GM21390 (cell line): Measurements from ENCODE around the gene SERPINB6.
"Not testable (repeated sequence)": the region's sequence is repeated elsewhere in the genome, so short reads cannot be mapped to it uniquely, and the experiment has no call there.

Source experiments
- ATAC-seq: cut with Tn5 transposase; IDR thresholded peaks from one replicate; pipeline ENCODE4 v1.9.1; 2021; ENCODE audit not compliant: unreplicated experiment

The SERPINB6 gene

DNA sequence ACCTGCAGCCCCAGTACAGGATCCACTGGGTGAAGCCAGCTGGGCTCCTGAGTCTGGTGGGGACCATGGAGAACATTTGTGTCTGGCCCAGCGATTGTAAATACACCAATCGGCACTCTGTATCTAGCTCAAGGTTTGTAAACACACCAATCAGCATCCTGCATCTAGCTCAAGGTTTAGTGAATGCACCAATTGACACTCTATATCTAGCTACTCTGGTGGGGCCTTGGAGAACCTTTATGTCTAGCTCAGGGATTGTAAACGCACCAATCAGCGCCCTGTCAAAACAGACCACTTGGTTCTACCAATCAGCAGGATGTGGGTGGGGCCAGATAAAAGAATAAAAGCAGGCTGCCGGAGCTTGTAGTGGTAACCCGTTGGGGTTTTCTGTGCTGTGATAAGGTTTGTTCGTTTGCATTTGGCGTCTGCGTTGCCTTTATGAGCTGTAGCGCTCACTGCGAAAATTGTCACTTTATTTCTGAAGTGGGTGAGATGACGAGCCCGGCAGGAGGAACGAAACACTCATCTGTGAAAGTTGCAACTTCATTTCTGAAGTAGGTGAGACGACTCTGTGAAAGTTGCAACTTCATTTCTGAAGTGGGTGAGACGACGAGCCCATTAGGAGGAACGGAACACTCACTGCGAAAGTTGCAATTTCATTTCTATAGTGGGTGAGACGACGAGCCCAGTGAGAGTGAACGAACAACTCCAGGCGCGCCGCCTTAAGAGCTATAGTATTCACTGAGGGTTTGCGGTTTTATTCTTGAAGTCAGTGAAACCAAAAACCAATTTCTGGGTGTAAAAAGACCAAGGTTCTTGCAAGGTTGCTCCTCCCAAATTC is 31.1 kb downstream of the SERPINB6 start:
- peak; percentile 92 for ATAC-seq

DNA sequence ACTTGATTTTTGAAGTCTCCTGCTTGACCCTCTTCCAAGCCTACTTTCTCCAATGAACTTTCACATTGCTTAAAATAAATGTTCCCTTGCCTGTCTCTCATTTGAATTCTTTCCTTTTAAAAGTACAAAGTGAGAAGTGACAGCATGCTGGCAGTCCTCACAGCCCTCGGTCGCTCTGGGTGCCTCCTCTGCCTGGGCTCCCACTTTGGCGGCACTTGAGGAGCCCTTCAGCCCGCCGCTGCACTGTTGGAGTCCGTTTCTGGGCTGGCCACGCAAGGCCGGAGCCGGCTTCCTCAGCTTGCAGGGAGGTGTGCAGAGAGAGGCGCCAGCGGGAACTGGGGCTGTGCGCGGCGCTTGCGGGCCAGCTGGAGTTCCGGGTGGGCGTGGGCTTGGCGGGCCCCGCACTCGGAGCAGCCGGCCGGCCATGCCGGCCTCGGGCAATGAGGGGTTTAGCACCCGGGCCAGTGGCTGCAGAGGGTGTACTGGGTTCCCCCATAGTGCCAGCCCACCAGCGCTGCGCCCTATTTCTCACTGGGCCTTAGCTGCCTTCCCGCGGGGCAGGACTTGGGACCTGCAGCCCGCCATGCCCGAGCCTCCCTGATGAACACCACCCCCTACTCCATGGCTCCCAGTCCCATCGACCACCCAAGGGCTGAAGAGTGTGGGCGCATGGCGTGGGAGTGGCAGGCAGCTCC is 31.9 kb downstream of the SERPINB6 start:
- no peak for ATAC-seq

DNA sequence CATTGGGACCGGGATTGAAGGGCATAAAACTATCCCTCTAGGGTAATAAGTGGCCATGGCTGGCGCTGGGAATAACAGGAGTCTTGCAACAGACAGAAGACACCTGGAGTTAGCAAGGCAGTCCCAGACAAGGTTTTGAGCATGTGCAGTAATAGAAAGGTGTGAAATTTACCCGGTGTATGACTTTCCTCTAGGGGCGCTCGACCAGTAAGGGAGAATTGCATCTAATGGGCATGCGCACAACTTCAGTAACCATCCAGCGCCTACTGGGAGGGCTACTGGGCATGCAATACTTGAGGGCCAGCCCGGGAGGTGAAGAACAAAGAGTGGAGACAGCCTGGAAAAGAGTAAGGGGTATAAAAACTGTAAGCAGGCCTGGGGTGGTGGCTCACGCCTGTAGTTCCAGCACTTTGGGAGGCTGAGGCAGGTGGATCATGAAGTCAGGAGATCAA is 32.7 kb downstream of the SERPINB6 start:
- ATAC-seq, result no peak

DNA sequence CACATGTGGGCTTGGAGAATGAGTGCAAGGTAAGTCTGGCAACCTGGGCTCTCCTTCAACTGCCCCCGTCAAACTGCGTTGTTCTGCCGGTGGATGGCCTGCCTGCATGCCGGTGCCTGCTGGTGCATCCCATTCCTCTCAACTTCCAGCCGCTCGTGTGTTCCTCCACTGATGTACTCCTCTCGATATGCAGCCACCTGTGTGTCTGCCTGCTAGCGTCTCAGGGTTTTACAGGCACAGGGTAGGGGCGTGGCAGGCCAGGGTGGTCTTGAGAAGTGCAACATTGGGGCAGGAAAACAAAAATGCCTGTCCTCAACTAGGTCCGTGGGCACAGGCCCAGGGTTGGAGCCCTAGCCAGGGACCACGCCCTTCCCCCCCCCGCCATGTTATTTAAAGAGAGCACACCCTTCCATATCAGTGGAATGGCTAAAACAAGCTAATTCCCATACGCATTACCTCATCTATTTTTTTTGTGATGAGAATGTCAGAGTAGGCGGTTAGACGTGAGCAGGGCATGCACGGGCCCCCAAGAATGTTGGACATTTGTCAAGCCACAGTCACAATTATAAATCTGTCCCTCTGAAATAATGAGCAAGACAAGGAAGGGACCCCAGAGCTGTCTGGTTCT is 33.2 kb downstream of the SERPINB6 start:
- no peak for ATAC-seq

DNA sequence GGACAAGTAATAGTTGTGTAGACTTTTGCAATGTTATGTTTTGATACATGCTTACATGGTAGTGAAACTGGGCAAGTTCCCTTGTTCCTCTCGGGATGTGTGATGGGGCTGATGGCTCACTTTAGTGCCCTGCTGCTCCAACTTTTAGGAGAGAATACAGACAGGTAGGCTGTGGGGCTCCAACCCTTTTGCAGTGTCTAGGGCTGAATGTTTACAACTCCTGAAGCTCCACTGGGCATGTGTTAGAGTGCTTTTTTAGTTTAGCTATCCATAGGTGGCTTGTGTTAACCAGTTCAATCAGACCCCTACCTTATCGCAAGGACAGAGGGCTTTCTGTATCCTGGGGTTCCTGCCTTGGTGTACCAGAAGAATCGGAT is 33.8 kb downstream of the SERPINB6 start:
- no peak for ATAC-seq

DNA sequence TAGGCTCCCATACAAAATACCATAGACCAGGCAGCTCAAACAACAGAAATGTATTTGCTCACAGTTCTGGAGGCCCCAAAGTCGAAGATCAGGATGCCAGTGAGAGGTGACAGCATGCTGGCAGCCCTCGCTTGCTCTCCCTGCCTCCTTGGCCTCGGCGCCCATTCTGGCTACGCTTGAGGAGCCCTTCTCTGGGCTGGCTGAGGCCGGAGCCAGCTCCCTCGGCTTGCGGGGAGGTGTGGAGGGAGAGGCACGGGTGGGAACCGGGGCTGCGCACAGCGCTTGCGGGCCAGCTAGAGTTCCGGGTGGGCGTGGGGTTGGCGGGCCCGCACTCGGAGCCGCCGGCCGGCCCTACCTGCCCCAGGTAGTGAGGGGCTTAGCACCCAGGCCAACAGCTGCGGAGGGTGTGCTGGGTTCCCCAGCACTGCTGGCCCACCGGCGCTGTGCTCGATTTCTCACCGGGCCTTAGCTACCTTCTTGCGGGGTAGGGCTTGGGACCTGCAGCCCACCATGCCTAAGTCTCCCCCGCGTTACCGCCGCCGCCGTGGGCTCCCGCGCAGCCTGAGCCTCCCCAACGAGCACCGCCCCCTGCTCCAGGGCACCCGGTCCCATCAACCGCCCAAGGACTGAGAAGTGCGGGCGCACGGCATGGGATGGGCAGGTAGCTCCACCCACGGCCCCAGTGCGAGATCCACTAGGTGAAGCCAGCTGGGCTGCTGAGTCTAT is 35.6 kb downstream of the SERPINB6 start:
- ATAC-seq, result no peak

DNA sequence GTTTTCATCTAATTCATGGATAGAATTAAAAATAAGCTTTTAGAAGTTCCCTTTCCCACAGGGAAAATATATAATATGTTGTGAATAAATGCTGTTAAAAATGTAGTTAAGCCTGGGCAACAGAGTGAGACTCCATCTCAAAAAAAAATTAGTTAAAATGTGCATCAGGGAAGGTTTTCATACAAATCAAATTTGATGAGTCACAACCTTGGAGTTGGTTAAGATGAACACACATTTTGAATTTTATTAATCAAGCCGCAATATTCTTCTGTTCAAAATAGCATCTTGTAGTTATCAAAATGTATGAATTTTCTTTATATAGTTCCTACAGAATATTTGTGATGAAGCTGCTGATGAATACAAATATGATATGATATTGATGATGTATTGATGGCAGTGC is 37.3 kb downstream of the SERPINB6 start:
- no peak for ATAC-seq

DNA sequence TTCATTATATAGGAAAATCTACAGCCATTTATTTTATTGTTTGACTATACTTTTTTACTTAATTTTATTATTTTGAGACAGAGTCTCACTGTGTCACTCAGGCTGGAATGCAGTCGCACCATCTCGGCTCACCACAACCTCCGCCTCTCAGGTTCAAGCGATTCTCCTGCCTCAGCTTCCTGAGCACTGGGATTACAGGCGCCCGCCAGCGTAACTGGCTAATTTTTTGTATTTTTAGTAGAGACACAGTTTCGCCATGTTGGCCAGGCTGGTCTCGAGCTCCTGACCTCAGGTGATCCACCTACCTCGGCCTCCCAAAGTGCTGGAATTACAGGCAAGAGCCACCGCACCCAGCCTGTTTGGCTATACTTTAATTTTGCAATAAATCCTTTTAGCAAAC is 38.5 kb downstream of the SERPINB6 start:
- not testable (repeated sequence) for ATAC-seq

DNA sequence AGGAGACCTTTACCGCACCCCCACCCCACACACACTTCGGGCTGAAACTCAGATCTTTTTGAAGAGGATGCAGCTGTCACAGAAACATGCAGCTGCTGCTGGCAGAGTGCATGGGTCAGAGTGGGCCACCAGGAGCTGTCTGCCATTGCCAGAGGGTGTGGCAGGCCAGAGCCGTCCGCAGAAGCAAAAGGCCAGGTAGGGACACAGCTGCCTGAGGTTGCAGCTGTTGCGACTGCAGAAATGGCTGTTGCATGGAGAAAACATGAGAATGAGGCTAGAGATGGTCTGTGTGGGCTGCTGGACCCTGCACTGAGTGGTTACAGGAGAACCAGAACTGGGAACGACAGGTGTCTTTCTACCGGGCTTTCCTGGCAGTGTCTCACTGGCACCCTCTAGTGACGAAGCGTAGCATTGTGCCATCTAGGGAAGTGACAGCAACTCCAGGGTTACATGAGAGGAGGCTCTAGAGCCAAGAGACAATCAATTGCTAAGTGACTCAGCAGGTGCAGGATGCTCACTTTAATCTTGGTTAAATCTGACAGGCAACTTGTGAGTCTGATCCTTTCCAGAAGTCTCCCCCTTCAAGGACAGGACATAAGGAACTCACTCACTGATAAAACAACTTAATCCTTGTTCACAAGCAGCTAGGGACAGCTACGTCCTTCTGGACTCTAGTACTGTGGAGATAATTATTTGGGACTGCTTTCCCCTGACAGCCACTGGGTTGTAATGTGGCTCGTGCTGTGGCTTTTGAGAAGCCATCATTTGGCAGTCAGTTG is 39.2 kb downstream of the SERPINB6 start:
- ATAC-seq, result peak; percentile 77

DNA sequence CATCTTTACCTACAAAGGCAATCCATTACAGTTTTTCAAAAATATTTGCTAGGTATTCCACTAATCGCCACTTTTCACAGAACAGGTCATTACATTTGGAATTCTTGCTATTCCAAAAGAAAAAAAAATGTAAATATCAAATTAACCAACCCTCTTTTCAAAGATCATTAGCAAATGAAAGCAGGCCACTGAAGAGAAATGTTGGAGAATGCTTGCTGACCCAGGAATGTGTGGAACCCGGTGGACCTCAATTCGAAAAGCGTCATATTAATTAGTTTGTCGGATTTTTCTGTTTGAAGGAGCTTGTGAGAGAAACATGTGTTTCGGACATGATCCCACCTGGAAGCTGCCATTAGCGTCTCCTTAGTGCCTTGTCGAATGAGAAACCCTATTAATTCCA is 40.3 kb downstream of the SERPINB6 start:
- no peak for ATAC-seq

DNA sequence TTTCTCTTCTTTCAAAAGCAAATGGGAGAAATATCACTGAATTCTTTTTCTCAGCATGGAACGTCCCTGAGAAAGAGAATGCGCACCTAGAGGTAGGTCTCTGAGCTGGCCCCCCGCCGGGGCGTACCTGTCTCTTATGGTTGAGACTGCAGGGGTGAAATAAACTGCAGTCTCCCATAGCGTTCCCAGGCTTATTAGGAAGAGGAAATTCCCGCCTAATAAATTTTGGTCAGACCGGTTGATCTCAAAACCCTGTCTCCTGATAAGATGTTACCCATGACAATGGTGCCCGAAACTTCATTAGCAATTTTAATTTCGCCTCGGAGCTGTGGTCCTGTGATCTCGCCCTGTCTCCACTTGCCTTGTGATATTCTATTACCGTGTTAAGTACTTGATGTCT is 43.4 kb downstream of the SERPINB6 start:
- not testable (repeated sequence) for ATAC-seq

DNA sequence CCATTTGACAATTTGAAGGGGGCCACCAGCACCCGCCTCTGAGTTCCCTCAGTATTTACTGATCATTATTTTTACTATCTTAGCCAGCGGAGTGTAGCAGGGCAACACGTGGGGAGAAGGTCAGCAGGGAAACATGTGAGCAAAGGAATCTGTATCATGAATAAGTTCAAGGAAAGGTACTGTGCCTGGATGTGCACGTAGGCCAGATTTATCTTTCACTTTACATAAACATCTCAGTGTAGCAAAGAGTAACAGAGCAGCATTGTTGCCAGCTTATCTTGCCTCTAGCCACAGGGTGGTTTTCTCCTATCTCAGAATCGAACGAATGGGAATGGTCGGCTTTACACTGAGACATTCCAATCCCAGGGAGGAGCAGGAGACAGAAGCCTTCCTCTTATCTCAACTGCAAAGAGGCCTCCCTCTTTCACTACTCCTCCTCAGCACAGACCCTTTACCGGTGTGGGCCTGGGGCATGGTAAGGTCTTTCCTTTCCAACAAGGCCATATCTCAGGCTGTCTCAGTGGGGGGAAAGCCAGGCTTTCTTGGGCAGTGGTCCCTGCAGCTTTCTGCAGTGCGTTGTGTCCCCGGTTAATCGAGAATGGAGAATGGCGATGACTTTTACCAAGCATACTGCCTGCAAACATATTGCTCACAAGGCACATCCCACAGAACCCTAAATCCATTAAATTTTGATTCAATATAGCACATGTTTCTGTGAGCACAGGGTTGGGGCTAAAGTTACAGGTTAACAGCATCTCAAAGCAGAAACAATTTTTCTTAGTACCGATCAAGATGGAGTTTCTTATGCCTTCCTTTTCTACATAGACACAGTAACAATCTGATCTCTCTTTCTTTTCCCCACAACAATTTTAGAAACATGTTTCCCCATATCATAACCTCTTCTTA is 45.3 kb downstream of the SERPINB6 start:
- ATAC-seq, result not testable (repeated sequence)

DNA sequence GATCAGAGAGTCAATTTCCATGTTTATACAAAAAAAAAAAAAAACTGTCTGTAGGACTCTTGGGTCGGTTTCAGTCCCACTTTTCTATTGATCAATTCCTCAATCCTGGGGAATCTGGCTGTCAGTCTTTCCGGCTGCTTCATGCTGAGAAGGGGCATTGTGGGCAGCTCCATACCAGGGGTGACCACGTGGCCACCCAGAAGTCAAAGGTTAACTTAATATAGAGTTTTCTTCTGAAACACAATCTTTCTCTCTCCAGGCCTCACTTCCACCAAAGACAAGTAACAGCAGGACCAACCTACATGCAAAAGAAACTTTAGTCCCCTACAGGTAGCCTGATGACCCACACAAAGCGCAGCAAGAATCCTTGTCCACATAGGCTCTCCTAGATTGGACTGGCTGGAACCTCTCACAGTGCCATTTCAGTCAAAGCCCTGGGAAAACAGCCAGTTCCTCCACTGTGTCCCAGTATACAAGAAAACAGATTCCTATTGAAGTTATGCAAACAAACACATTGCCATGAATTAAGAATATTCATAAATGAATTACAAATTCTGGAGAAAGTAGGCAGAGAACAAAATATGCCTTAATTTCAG is 49.7 kb downstream of the SERPINB6 start:
- ATAC-seq, result no peak

DNA sequence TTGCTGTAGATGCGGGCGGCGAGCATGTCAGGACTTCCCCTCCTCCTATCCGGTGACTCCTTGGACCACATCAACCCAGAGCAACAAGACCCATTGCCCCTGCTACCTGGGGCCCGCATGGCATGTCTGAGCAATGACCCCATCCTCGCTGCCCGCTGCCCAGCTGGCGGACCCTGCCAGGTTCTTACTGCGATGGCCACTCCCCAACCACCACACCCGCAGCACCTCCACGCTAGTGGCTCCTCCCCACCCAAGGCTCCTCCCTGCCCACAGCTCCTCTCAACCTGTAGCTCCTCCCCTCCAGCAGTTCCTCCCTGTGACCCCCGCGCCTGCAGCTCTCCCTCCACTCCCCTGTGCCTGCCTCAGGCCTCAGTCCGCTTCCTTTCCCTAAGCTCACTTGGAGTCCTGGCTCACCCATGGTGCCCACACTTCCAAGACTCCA is 50.7 kb downstream of the SERPINB6 start:
- ATAC-seq, result no peak

DNA sequence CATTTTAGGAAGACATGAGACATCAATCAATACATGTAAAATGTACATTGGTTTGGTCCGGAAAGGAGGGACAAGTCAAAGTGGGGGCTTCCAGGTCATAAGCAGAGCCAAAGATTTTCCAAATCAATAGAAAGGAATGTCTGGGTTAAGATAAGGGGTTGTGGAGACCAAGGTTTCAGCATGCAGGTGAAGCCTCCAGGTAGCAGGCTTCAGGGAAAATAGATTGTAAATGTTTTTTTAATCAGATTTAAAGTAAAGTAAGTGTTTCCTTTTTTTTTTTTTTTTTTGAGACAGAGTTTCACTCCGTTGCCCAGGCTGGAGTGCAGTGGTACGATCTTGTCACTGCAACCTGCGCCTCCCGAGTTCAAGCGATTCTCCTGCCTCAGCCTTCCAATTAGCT is 51.5 kb downstream of the SERPINB6 start:
- ATAC-seq, result no peak

DNA sequence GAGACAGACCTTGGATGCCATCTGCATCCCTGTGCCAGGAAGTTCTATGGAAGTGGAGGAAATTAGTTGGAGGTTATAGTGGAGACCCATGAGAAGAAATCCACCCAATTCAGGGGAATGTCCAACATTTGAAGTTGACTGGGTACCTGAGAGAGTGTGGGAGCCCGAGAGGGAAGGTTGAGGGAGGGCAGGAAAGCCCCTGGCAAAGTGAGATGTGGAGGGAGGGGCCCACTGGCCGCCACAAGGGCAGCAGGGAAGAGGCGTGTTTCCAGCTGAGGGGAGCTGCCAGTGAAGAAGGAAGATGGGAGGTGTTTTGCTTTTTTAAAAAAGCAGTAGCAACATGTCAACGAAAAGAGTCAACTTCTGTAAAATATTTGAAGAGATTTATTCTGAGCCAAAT is 52.0 kb downstream of the SERPINB6 start:
- ATAC-seq, result no peak

DNA sequence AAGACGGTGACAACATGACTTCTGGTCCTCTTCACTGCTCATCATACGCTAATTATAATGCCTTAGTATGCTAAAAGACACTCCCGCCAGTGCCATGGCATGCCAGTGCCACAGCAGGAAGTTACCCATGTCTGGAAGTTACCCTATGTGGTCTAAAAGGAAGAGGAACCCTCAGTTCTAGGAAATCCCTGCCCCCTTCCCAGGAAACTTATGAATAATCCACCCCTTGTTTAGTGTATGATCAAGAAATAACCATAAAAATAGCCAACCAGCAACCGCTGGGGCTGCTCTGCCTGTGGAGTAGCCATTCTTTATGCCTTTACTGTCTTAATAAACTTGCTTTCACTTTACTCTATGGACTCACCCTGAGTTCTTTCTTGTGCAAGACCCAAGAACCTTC is 52.4 kb downstream of the SERPINB6 start:
- no peak for ATAC-seq

DNA sequence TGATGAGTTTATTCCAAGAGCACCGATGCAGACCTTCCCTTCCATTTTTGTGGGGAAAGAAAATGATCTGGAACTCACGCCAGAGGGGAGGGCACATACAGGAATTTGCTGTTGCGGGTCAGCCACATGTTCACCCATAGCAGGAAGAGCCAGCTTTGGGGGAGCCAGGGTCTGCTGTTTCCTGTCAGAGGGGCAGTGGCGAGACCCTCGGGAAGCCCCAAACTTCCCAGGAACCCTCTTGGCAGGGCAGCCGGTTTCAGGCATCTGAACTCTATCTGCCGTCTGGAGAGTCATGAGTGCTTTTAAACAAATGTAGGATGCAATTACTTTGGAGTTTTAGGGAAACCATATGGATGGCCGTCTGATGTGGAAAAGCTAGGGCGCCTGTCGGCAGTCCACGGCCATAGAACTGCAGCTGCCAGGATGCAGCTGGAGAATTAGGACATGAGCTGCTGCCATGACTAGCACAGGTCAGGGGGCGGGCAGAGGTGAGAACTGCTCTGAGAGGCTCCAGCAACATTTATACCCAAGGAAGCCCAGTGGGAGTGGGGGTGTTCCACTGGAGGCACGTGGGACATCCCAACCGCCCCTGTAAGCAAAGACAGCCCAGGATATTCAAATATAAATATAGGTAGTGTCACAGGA is 53.4 kb downstream of the SERPINB6 start:
- ATAC-seq, result no peak

DNA sequence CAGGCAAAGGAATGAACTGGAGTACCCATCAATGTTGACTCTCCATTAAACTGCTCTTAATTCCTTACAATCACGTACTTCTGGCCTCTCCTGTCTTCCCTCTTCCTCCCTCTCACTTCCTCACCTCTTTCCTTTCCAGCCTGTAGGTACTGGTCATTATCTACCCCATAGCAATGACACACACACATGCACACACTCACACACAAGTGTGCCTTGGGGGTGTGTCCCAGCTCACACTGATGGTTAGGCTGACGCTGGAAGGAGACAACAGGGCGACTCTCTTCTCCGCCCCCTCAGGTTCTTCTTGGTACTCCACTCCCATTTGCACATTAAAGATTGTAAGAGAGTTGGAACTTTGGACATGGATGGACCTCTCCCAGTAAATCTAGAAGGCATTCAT is 54.3 kb downstream of the SERPINB6 start:
- ATAC-seq, result no peak
